ENCODE results near the gene FAM180A.

DNA sequence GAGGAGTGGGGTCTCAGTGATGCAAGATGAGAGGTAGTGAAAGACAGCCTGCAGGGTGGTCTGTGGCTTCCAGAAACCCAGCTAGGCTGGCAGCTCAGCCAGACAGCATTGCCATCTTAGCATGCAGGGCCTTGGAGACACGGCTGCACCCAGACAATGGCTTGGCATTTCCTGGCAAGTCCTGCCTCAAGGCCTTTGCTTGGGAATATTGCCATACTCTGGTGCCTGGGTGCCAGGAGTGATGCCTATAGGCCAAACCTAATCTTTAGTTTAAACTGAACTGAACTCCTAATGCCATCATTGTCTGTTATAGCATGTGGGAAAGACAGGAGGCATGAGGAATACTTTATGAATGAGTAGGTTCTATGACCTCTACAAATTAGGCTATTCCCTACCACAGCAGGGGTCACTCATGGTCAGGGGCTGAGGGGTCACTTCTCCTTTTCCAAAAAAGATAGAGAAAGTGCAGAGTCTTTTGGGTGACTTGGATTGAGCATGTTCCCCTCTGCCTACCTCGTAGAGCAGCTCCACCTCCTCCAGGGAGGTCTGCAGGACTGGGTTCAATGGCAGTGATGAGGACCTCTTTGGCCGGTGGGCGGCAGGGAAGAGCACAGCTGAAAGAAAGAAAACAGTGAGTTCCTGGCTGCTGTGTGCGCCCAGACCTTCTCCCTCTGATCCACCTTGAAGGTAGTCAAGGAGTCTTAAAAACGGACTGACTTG is 11.9 kb downstream of the FAM180A start:
- TF ChIP-seq CTCF (IDR thresholded peaks at IDR 0.05) (no peak), POLR2A (IDR thresholded peaks at IDR 0.05) (no peak)

All from stomach (tissue), 4 donors.